IMR-90 (cell line): ENCODE results near the gene RUSF1. TPM values are rescaled to one million over a fixed set of nuclear protein-coding genes. Genes with fewer than 3 reads are reported as not detected.
"Not testable (repeated sequence)": the region's sequence is repeated elsewhere in the genome, so short reads cannot be mapped to it uniquely, and the experiment has no call there.

Experiments used
- ATAC-seq: fragments of 200-7000 bp; cut with Tn5 transposase; 2 replicates; pipeline ENCODE4 v1.9.1; 2020; ENCODE audit warnings: low read depth, mild to moderate bottlenecking, moderate library complexity
- BruUV-seq: library from RNA; stranded (reverse); fragments of 400-500 nt; replicated peaks from 2 replicates; lab custom pipeline; 2021; lab: Mats Ljungman, UMichigan
- CTCF ChIA-PET: fragments of 300-600 bp; formaldehyde crosslinking; extraction: SDS; loops from one replicate; lab custom pipeline; 2021; ENCODE audit warnings: antibody characterized with exemption; lab: Yijun Ruan, JAX
- POLR2A ChIA-PET: fragments of 300-600 bp; sonication (Branson Sonifier 250); formaldehyde crosslinking; loops from one replicate; lab custom pipeline; 2022; ENCODE audit warnings: antibody characterized with exemption; ENCODE audit not compliant: unreplicated experiment; lab: Charles Lee
- DNase-seq: peaks from one replicate; pipeline ENCODE4 v3.0.0; 2013
- H2AFZ ChIP-seq: replicated peaks from 2 replicates; pipeline ENCODE3; 2013; ENCODE audit warnings: low read length, mild to moderate bottlenecking; ENCODE audit not compliant: poor library complexity
- H2AK5ac ChIP-seq: 2 replicates; pipeline ENCODE4 v1.6.1; 2013; ENCODE audit warnings: low read depth, low read length, inconsistent platforms
- H2AK9ac ChIP-seq: replicated peaks from 2 replicates; pipeline ENCODE3; 2013; ENCODE audit warnings: mild to moderate bottlenecking, low read depth, low read length, moderate library complexity; ENCODE audit not compliant: poor library complexity
- H2BK120ac ChIP-seq: 2 replicates; pipeline ENCODE4 v1.6.1; 2013; ENCODE audit warnings: low read depth, low read length, inconsistent platforms
- H2BK15ac ChIP-seq: 3 replicates; pipeline ENCODE4 v1.6.1; 2013; ENCODE audit warnings: low read depth, low read length, inconsistent platforms
- H2BK20ac ChIP-seq: 2 replicates; pipeline ENCODE4 v1.6.1; 2013; ENCODE audit warnings: low read depth, mild to moderate bottlenecking, inconsistent platforms, low read length, moderate library complexity
- H2BK5ac ChIP-seq: 2 replicates; pipeline ENCODE4 v1.6.1; 2013; ENCODE audit warnings: mild to moderate bottlenecking, low read depth, low read length, inconsistent platforms; ENCODE audit not compliant: poor library complexity, severe bottlenecking
- H3K14ac ChIP-seq: replicated peaks from 2 replicates; pipeline ENCODE4 v1.6.1; 2013; ENCODE audit warnings: low read depth, low read length, inconsistent platforms
- H3K18ac ChIP-seq: 2 replicates; pipeline ENCODE4 v1.6.1; 2013; ENCODE audit warnings: low read depth, low read length, control low read depth
- H3K23ac ChIP-seq: 2 replicates; pipeline ENCODE4 v1.6.1; 2013; ENCODE audit warnings: low read depth, low read length, inconsistent platforms
- H3K27ac ChIP-seq: 2 replicates; pipeline ENCODE4 v1.5.1; 2013; ENCODE audit warnings: mild to moderate bottlenecking, control low read depth, low read length; ENCODE audit not compliant: insufficient read depth
- H3K27me3 ChIP-seq: 2 replicates; pipeline ENCODE4 v1.6.1; 2013; ENCODE audit warnings: low read length; ENCODE audit not compliant: control insufficient read depth, insufficient read depth
- H3K36me3 ChIP-seq: 2 replicates; pipeline ENCODE4 v1.6.1; 2013; ENCODE audit warnings: low read length, mixed read lengths; ENCODE audit not compliant: control insufficient read depth, insufficient read depth
- H3K4ac ChIP-seq: 2 replicates; pipeline ENCODE4 v1.6.1; 2013; ENCODE audit warnings: low read depth, low read length, inconsistent platforms
- H3K4me1 ChIP-seq: 2 replicates; pipeline ENCODE4 v1.6.1; 2013; ENCODE audit warnings: low read length, mixed read lengths; ENCODE audit not compliant: control insufficient read depth, insufficient read depth
- H3K4me2 ChIP-seq: 2 replicates; pipeline ENCODE4 v1.6.1; 2013; ENCODE audit warnings: low read depth, mild to moderate bottlenecking, control low read depth, low read length, moderate library complexity
- H3K4me3 ChIP-seq: 2 replicates; pipeline ENCODE4 v1.5.1; 2013; ENCODE audit warnings: low read depth, mild to moderate bottlenecking, control low read depth, low read length, moderate library complexity; ENCODE audit not compliant: insufficient read depth
- H3K56ac ChIP-seq: 2 replicates; pipeline ENCODE4 v1.6.1; 2013; ENCODE audit warnings: low read length, inconsistent platforms; ENCODE audit not compliant: insufficient read depth; ENCODE audit errors: extremely low read depth
- H3K79me1 ChIP-seq, 2 experiments: 2 replicates each; pipeline ENCODE4 v1.6.1; 2013; ENCODE audit warnings: low read length in 2 of 2, inconsistent platforms in 1 of 2, low read depth in 1 of 2
- H3K9ac ChIP-seq: 2 replicates; pipeline ENCODE4 v1.6.1; 2013; ENCODE audit warnings: low read depth, low read length, control low read depth
- H3K9me1 ChIP-seq: 2 replicates; pipeline ENCODE4 v1.6.1; 2013; ENCODE audit warnings: low read length, inconsistent platforms; ENCODE audit not compliant: insufficient read depth
- H3K9me3 ChIP-seq: 2 replicates; pipeline ENCODE4 v1.6.1; 2013; ENCODE audit warnings: low read length; ENCODE audit not compliant: control insufficient read depth, insufficient read depth
- H4K20me1 ChIP-seq: 2 replicates; pipeline ENCODE4 v1.6.1; 2013; ENCODE audit warnings: low read length, inconsistent platforms; ENCODE audit not compliant: insufficient read depth
- H4K5ac ChIP-seq: 2 replicates; pipeline ENCODE4 v1.6.1; 2013; ENCODE audit warnings: mild to moderate bottlenecking, low read depth, low read length, control low read depth
- H4K8ac ChIP-seq, 2 experiments: 2 replicates each; pipeline ENCODE4 v1.6.1; 2013; ENCODE audit warnings: low read depth in 2 of 2, low read length in 2 of 2, control low read depth in 1 of 2, inconsistent platforms in 1 of 2
- H4K91ac ChIP-seq: 2 replicates; pipeline ENCODE4 v1.6.1; 2013; ENCODE audit warnings: low read depth, low read length, inconsistent platforms; ENCODE audit not compliant: insufficient read depth
- WGBS, 2 experiments: methylation state at CpG; one replicate each; pipeline versions ENCODE4 v1.1.5 to v1.1.7; 2013; ENCODE audit warnings: missing lambda C conversion rate in 2 of 2; ENCODE audit not compliant: insufficient read length in 1 of 2; ENCODE audit errors: extremely low coverage in 2 of 2; 5-methylcytosine and 5-hydroxymethylcytosine counted together
- dilution Hi-C: fragments of 300-500 bp; cut with HindIII; formaldehyde crosslinking; loops from one replicate; pipeline ENCODE4 v1.14.3; 2018; ENCODE audit warnings: low sequenced_read_pairs; ENCODE audit not compliant: unreplicated experiment
- in situ Hi-C: fragments of 300-500 bp; cut with MboI; formaldehyde crosslinking; loops from 3 replicates; pipeline ENCODE4 v1.14.3; 2019; ENCODE audit warnings: low sequenced_read_pairs, inconsistent platforms, mixed read lengths
- intact Hi-C: fragments of 100-400 bp; cut with micrococcal nuclease; formaldehyde crosslinking; loops from 2 replicates; pipeline ENCODE4 v1.10.0; 2022
- polyA plus RNA-seq, 3 experiments: library from polyadenylated mRNA; depleted of rRNA; stranded (reverse); fragments of >200 nt; gene quantifications; 2 replicates each; pipeline ENCODE4 v1.2.3, GENCODE V29; 2012; ENCODE audit warnings: low replicate concordance in 1 of 3
- total RNA-seq: library from RNA; depleted of rRNA; stranded (reverse); fragments of >200 nt; gene quantifications from 2 replicates; pipeline ENCODE4 v1.2.3, GENCODE V29; 2012

The RUSF1 gene
- total and polyA plus RNA-seq, 2 of the 4 experiments (the other 2 are of a cell fraction), result 22.9 to 65.0 TPM

- H3K9me3 ChIP-seq, H2BK5ac ChIP-seq, H2AK9ac ChIP-seq, DNase-seq, CTCF ChIA-PET, H2BK120ac ChIP-seq, H3K27me3 ChIP-seq, H3K4me1 ChIP-seq, H3K56ac ChIP-seq, H3K27ac ChIP-seq, H2AFZ ChIP-seq, H4K8ac ChIP-seq, dilution Hi-C loops, H3K4me3 ChIP-seq, H3K9ac ChIP-seq, H3K4me2 ChIP-seq, H4K5ac ChIP-seq, H2BK20ac ChIP-seq, H3K18ac ChIP-seq, H4K91ac ChIP-seq, BruUV-seq, H2BK15ac ChIP-seq, H2AK5ac ChIP-seq, ATAC-seq, H3K14ac ChIP-seq, H3K4ac ChIP-seq, H3K23ac ChIP-seq: not testable (repeated sequence)
- Histone ChIP-seq H3K79me1 (peaks cover 30 to 80% of the 10 kb centered on the region in 2 experiments), H3K36me3 (peaks cover 33% of the 10 kb centered on the region), H3K9me1 (peaks cover 17% of the 10 kb centered on the region), H4K20me1 (peaks cover 13% of the 10 kb centered on the region; the same call in 1 of the 2 replicates)
- in situ Hi-C loops (loop anchor here (10.0 to 25.0 kb wide), 2 partner anchors 59 to 209 kb away; partner anchors contain the start of gene ZNF843), intact Hi-C loops (loop anchor here (10.0 kb wide), 1 partner anchor 59 kb away; the partner anchor contains the start of gene ZNF843)
- POLR2A ChIA-PET, result interaction anchor here (0.6 kb wide), 2 partner anchors 13 to 281 kb away, joined by 3 to 7 read pairs; no protein-coding TSS in a partner anchor
- 97% methylated on average over 4 of the region's 8 CpGs; no CpG with 5 or more reads in 1 of the 2 experiments for WGBS, 2 experiments
Measured at GRCh38 chr16:31503555-31503954, 4.6 kb downstream of the RUSF1 start.
